Measurements from ENCODE around the gene MINDY4. TPM values are rescaled to one million over a fixed set of nuclear protein-coding genes. Genes with fewer than 3 reads are reported as not detected.

MINDY4 gene
- total and polyA plus RNA-seq, 2 of the 8 experiments (the other 6 are each of a cell fraction or from before 2014, with no cell fraction given): 1.3 to 3.6 TPM

- Histone ChIP-seq H3K14ac (ENCODE audit: insufficient read length) (no peak overlapping the region), H3K23ac (ENCODE audit: insufficient read length) (no peak overlapping the region), H3K18ac (ENCODE audit: extremely low read depth, low read length) (no peak overlapping the region), H2BK5ac (ENCODE audit: low read depth, low read length) (no peak overlapping the region), H3K4me1 (replicated peaks in 1 of 4; ENCODE audit: control insufficient read depth in 3 of 4, insufficient read depth in 4 of 4, low read length in 3 of 4) (no peaks in the 10 kb centered on the region), H3K23me2 (ENCODE audit: low read depth, low read length) (no peaks in the 10 kb centered on the region), H3K27ac (ENCODE audit: low read depth, low read length) (no peak overlapping the region), H3K79me2 (ENCODE audit: control insufficient read depth in 1 of 2, insufficient read depth in 2 of 2, low read length in 2 of 2) (no peaks in the 10 kb centered on the region), H2BK120ac (replicated peaks; ENCODE audit: low read depth, low read length) (no peak overlapping the region), H3K79me1 (ENCODE audit: low read depth, low read length) (no peaks in the 10 kb centered on the region), H2AFZ (ENCODE audit: low read length) (no peak overlapping the region), H3K4me3 (ENCODE audit: extremely low read depth in 1 of 4, insufficient read depth in 2 of 4, low read depth in 3 of 4, low read length in 4 of 4) (no peak overlapping the region), H4K5ac (ENCODE audit: insufficient read length, low read depth, low read length) (no peak overlapping the region), H2BK15ac (ENCODE audit: low read length) (no peak overlapping the region), H3K4ac (replicated peaks; ENCODE audit: insufficient read length, low read depth, low read length) (no peak overlapping the region), H3K27me3 (replicated peaks in 1 of 4; ENCODE audit: control insufficient read depth in 3 of 4, extremely low read depth in 1 of 4, insufficient read depth in 3 of 4, low read length in 3 of 4) (no peaks in the 10 kb centered on the region; a peak in 1 of 7 replicates), H2BK20ac (ENCODE audit: low read length) (no peak overlapping the region), H3K9ac (replicated peaks in 1 of 4; ENCODE audit: extremely low read depth in 1 of 4, low read depth in 3 of 4, low read length in 3 of 4) (no peak overlapping the region), H3K36me3 (ENCODE audit: control insufficient read depth in 2 of 4, insufficient read depth in 4 of 4, low read length in 3 of 4) (no peaks in the 10 kb centered on the region), H4K8ac (ENCODE audit: extremely low read depth, insufficient read depth, low read length) (no peak overlapping the region), H3K56ac (replicated peaks; ENCODE audit: insufficient read length, low read depth, low read length) (no peak overlapping the region), H2AK5ac (ENCODE audit: low read depth, low read length) (no peak overlapping the region), H3K4me2 (ENCODE audit: insufficient read depth in 1 of 2, low read depth in 2 of 2, low read length in 2 of 2) (no peak overlapping the region), H4K91ac (replicated peaks; ENCODE audit: insufficient read length, low read length) (no peak overlapping the region), H2BK12ac (ENCODE audit: low read depth, low read length) (no peak overlapping the region), H3K9me3 (ENCODE audit: insufficient read depth in 2 of 2, low read depth in 1 of 2, low read length in 1 of 2) (no peaks in the 10 kb centered on the region), H4K20me1 (replicated peaks in 1 of 2; ENCODE audit: control insufficient read depth in 1 of 2, insufficient read depth in 2 of 2, low read length in 2 of 2) (no peaks in the 10 kb centered on the region)
- WGBS, 2 experiments (ENCODE audit: extremely low coverage in 1 of 2, insufficient coverage in 1 of 2, insufficient read length in 1 of 2, insufficient replicate concordance in 2 of 2, low coverage in 1 of 2, low lambda C conversion rate in 2 of 2, missing lambda C conversion rate in 1 of 2): 86% methylated on average over 13 of the region's 13 CpGs; no CpG with 5 or more reads in 1 of the 2 experiments
- FAIRE-seq: no peak
- peak in 1 of 2 experiments; percentile 30 for DNase-seq (ENCODE audit: low read depth in 1 of 2, low spot score in 2 of 2)
- POLR2A ChIA-PET (ENCODE audit: partially characterized antibody): no interaction called here
- no peak for TF ChIP-seq KDM5A (IDR thresholded peaks at IDR 0.05; ENCODE audit: low read length)
- TF ChIP-seq POLR2A (IDR thresholded peaks at IDR 0.05; ENCODE audit: control extremely low read depth in 1 of 2, low read depth in 2 of 2, low read length in 2 of 2): no peak
- no peak for TF ChIP-seq JUN (IDR thresholded peaks at IDR 0.05; ENCODE audit: low read depth, low read length)
- no peak for TF ChIP-seq RNF2 (IDR thresholded peaks at IDR 0.05; ENCODE audit: borderline replicate concordance, low read depth, low read length, missing control alignments, poor library complexity, severe bottlenecking)
- TF ChIP-seq CHD2 (IDR thresholded peaks at IDR 0.05; ENCODE audit: low read length): no peak
- TF ChIP-seq SP2 (IDR thresholded peaks at IDR 0.05; ENCODE audit: low read length): no peak
- TF ChIP-seq RFX5 (IDR thresholded peaks at IDR 0.05; ENCODE audit: borderline replicate concordance, low read depth, low read length): no peak
- no peak for TF ChIP-seq ASH2L (IDR thresholded peaks at IDR 0.05; ENCODE audit: low read length)
- TF ChIP-seq YY1 (IDR thresholded peaks at IDR 0.05; ENCODE audit: low read depth, low read length): no peak
- no peak for TF ChIP-seq TAF7 (optimal IDR thresholded peaks at IDR 0.05; ENCODE audit: borderline replicate concordance, low read depth, low read length)
- no peak for TF ChIP-seq SIRT6 (IDR thresholded peaks at IDR 0.05; ENCODE audit: low read length)
- TF ChIP-seq TAF1 (IDR thresholded peaks at IDR 0.05; ENCODE audit: low read depth, low read length): no peak
- no peak for TF ChIP-seq SP4 (IDR thresholded peaks at IDR 0.05; ENCODE audit: low read length)
- TF ChIP-seq POU5F1 (IDR thresholded peaks at IDR 0.05; ENCODE audit: low read depth, low read length): no peak
- TF ChIP-seq NRF1 (IDR thresholded peaks at IDR 0.05; ENCODE audit: low read depth, low read length): no peak
- CTCF ChIA-PET (ENCODE audit: partially characterized antibody): interaction anchor here (1.1 to 2.0 kb wide), 5 partner anchors 15 to 132 kb away, joined by 3 to 9 read pairs (median 5); no protein-coding TSS in a partner anchor
Measured at GRCh38 chr7:30923774-30924413, 152.7 kb downstream of the MINDY4 start.

Measured in H1 (cell line).